ENCODE measurements around the gene TNN. TPM values are rescaled to one million over a fixed set of nuclear protein-coding genes. Genes with fewer than 3 reads are reported as not detected.

Gene TNN
- total and polyA plus RNA-seq, 10 of the 15 experiments (the other 5 are each of a cell fraction or from before 2014, with no cell fraction given): 0.05 to 0.17 (median 0.11) TPM

- no peaks in the 10 kb centered on the region for H4K20me1 ChIP-seq (ENCODE audit: control insufficient read depth, insufficient read depth)
- no peaks in the 10 kb centered on the region for H3K27me3 ChIP-seq (replicated peaks in 1 of 2; ENCODE audit: control insufficient read depth in 2 of 2, insufficient read depth in 2 of 2, low read length in 1 of 2)
- 99% methylated on average over 5 of the region's 5 CpGs for WGBS (ENCODE audit: insufficient coverage, insufficient replicate concordance, low lambda C conversion rate, missing lambda C conversion rate)
- no peak overlapping the region for H3K9ac ChIP-seq (ENCODE audit: control insufficient read depth, insufficient read depth, low read length)
- H3K4me3 ChIP-seq: no peak overlapping the region
- ChIA-PET RAD21 (ENCODE audit: unreplicated experiment) (interaction anchor here (1.1 to 1.5 kb wide), 3 partner anchors 10 to 32 kb away, joined by 3 to 4 read pairs (median 3); no protein-coding TSS in a partner anchor), CTCF (interaction anchor here (1.0 to 1.7 kb wide), 4 partner anchors 29 to 138 kb away, joined by 3 to 8 read pairs (median 5); no protein-coding TSS in a partner anchor), SMC1A (ENCODE audit: uncharacterized antibody, unreplicated experiment) (interaction anchor here (0.8 to 1.1 kb wide), 5 partner anchors 8 to 137 kb away, joined by 3 read pairs; no protein-coding TSS in a partner anchor), POLR2A (interaction anchor here (1.1 kb wide), 1 partner anchor 9 kb away, joined by 3 read pairs; no protein-coding TSS in a partner anchor)
- FAIRE-seq: no peak
- H3K27ac ChIP-seq (ENCODE audit: control insufficient read depth, insufficient read depth): no peak overlapping the region
- no peak for DNase-seq (ENCODE audit: low read depth, low spot score)
- no peak overlapping the region for H3K4me2 ChIP-seq (ENCODE audit: control insufficient read depth, insufficient read depth)
- no peaks in the 10 kb centered on the region for H3K9me3 ChIP-seq (replicated peaks; ENCODE audit: control insufficient read depth, insufficient read depth, low read length)
- H3K4me1 ChIP-seq (ENCODE audit: control insufficient read depth, insufficient read depth, low read length): peaks cover 26% of the 10 kb centered on the region
- TF ChIP-seq ETV6 (conservative IDR thresholded peaks at IDR 0.05 in 1 of 2, IDR thresholded peaks at IDR 0.05 in 1 of 2; ENCODE audit: borderline replicate concordance in 1 of 2, low read depth in 1 of 2): no peak
- no peak for TF ChIP-seq ZZZ3 (IDR thresholded peaks at IDR 0.05; ENCODE audit: control insufficient read depth, insufficient read length, low read depth)
- no TSS peak for BruUV-seq (replicated peaks)
- peaks cover 1 to 5% of the 10 kb centered on the region in 2 experiments; a peak in 3 of 4 replicates for H3K36me3 ChIP-seq (ENCODE audit: control insufficient read depth in 2 of 2, insufficient read depth in 2 of 2, low read length in 1 of 2)
- no peak for ATAC-seq
- in situ Hi-C loops (cut with MboI) (no loop called here), intact Hi-C loops (cut with micrococcal nuclease; ENCODE audit: unreplicated experiment) (no loop called here)
- H3K79me2 ChIP-seq (ENCODE audit: control insufficient read depth, insufficient read depth, low read length): peaks cover 29% of the 10 kb centered on the region
- no peak overlapping the region for H2AFZ ChIP-seq (ENCODE audit: control insufficient read depth, low read depth, low read length)
Observed at GRCh38 chr1:175183586-175183985, 116.0 kb downstream of the TNN start.

GRCh38 chr1:175185903-175186302 lies 118.3 kb downstream of the TNN start:
- FAIRE-seq (no peak), ATAC-seq (no peak), DNase-seq (ENCODE audit: low read depth, low spot score) (no peak)
- Histone ChIP-seq H3K4me1 (ENCODE audit: control insufficient read depth, insufficient read depth, low read length) (peaks cover 31% of the 10 kb centered on the region), H3K4me2 (ENCODE audit: control insufficient read depth, insufficient read depth) (no peak overlapping the region), H4K20me1 (ENCODE audit: control insufficient read depth, insufficient read depth) (no peaks in the 10 kb centered on the region), H3K4me3 (no peak overlapping the region), H3K9me3 (replicated peaks; ENCODE audit: control insufficient read depth, insufficient read depth, low read length) (no peaks in the 10 kb centered on the region), H3K36me3 (ENCODE audit: control insufficient read depth in 2 of 2, insufficient read depth in 2 of 2, low read length in 1 of 2) (peaks cover 1 to 5% of the 10 kb centered on the region in 2 experiments; a peak in 3 of 4 replicates), H3K79me2 (ENCODE audit: control insufficient read depth, insufficient read depth, low read length) (peaks cover 51% of the 10 kb centered on the region), H3K27me3 (replicated peaks in 1 of 2; ENCODE audit: control insufficient read depth in 2 of 2, insufficient read depth in 2 of 2, low read length in 1 of 2) (no peaks in the 10 kb centered on the region), H3K27ac (ENCODE audit: control insufficient read depth, insufficient read depth) (no peak overlapping the region), H3K9ac (ENCODE audit: control insufficient read depth, insufficient read depth, low read length) (no peak overlapping the region), H2AFZ (ENCODE audit: control insufficient read depth, low read depth, low read length) (no peak overlapping the region)
- ChIA-PET SMC1A (ENCODE audit: uncharacterized antibody, unreplicated experiment) (interaction anchor here (1.1 to 4.6 kb wide), 5 partner anchors 10 to 132 kb away, joined by 3 to 35 read pairs (median 5); no protein-coding TSS in a partner anchor), CTCF (interaction anchor here (2.3 to 9.1 kb wide), 4 partner anchors 24 to 133 kb away, joined by 8 to 72 read pairs (median 65); no protein-coding TSS in a partner anchor), RAD21 (ENCODE audit: unreplicated experiment) (no interaction called here), POLR2A (interaction anchor here (0.8 to 1.3 kb wide), 2 partner anchors 15 to 19 kb away, joined by 3 read pairs; no protein-coding TSS in a partner anchor)
- WGBS (ENCODE audit: insufficient coverage, insufficient replicate concordance, low lambda C conversion rate, missing lambda C conversion rate): 90% methylated on average over 1 of the region's 1 CpG
- in situ Hi-C loops (cut with MboI) (no loop called here), intact Hi-C loops (cut with micrococcal nuclease; ENCODE audit: unreplicated experiment) (no loop called here)
- no TSS peak for BruUV-seq (replicated peaks)
- TF ChIP-seq SUZ12 (IDR thresholded peaks at IDR 0.05; ENCODE audit: unreplicated experiment): no peak
- no peak for TF ChIP-seq ATF7 (IDR thresholded peaks at IDR 0.05; ENCODE audit: low read depth)
- TF ChIP-seq ZBED1 (IDR thresholded peaks at IDR 0.05; ENCODE audit: borderline replicate concordance): no peak
- no peak for TF ChIP-seq TCF7 (IDR thresholded peaks at IDR 0.05; ENCODE audit: borderline replicate concordance)
- TF ChIP-seq BRCA1 (IDR thresholded peaks at IDR 0.05; ENCODE audit: low read depth, low read length): no peak
- no peak for TF ChIP-seq SMAD5 (IDR thresholded peaks at IDR 0.05; ENCODE audit: low read depth)
- no peak for TF ChIP-seq BHLHE40 (IDR thresholded peaks at IDR 0.05; ENCODE audit: borderline replicate concordance in 1 of 2, low read depth in 2 of 2, low read length in 1 of 2)
- no peak for TF ChIP-seq STAT1 (conservative IDR thresholded peaks at IDR 0.05)
- TF ChIP-seq EGR1 (IDR thresholded peaks at IDR 0.05; ENCODE audit: borderline replicate concordance in 1 of 2, low read depth in 2 of 2, low read length in 2 of 2): no peak
- TF ChIP-seq RUNX3 (IDR thresholded peaks at IDR 0.05; ENCODE audit: low read length): no peak
- no peak for TF ChIP-seq FOXK2 (IDR thresholded peaks at IDR 0.05)
- no peak for TF ChIP-seq NFYB (IDR thresholded peaks at IDR 0.05; ENCODE audit: insufficient read depth, low read depth, low read length)
- no peak for TF ChIP-seq BCL11A (IDR thresholded peaks at IDR 0.05; ENCODE audit: low read depth, low read length)
- no peak for TF ChIP-seq ESRRA (IDR thresholded peaks at IDR 0.05; ENCODE audit: low read length)

Data from GM12878 (cell line).